CD4-positive, alpha-beta T cell (primary cell): ENCODE data around the gene CBX2. TPM values are rescaled to one million over a fixed set of nuclear protein-coding genes. Genes with fewer than 3 reads are reported as not detected.

ENCODE experiments used
- ATAC-seq: fragments of 200-7000 bp; cut with Tn5 transposase; one replicate; pipeline ENCODE4 v1.10.0; 2022; ENCODE audit warnings: mild to moderate bottlenecking; ENCODE audit not compliant: poor library complexity
- CTCF ChIA-PET: fragments of 350-600 bp; sonication (Branson Sonifier 250); formaldehyde crosslinking; loops from one replicate; lab custom pipeline; 2021; ENCODE audit warnings: antibody characterized with exemption, inconsistent platforms; lab: Charles Lee
- POLR2A ChIA-PET: fragments of 350-600 bp; sonication (Branson Sonifier 250); formaldehyde crosslinking; loops from one replicate; lab custom pipeline; 2021; ENCODE audit warnings: antibody characterized with exemption, inconsistent platforms; lab: Charles Lee
- DNase-seq, 14 experiments: peaks; one replicate each; pipeline ENCODE4 v3.0.0-alpha.2; 2013 to 2020; ENCODE audit warnings: mixed read lengths in 2 of 14
- H3K27ac ChIP-seq, 2 donors: one replicate each; pipeline versions ENCODE4 v1.5.1 to v1.7.0; 2013; ENCODE audit warnings: low read length in 2 of 2, low read depth in 1 of 2, mild to moderate bottlenecking in 1 of 2
- H3K27me3 ChIP-seq, 2 experiments: 1 replicate in 1 of 2; 2 replicates in 1 of 2; pipeline versions ENCODE4 v1.6.1 to v1.7.0; 2013; ENCODE audit warnings: low read length in 2 of 2, control low read depth in 1 of 2, mild to moderate bottlenecking in 1 of 2, moderate library complexity in 1 of 2; ENCODE audit not compliant: insufficient read depth in 2 of 2, control insufficient read depth in 1 of 2
- H3K36me3 ChIP-seq: one replicate; pipeline ENCODE4 v1.6.1; 2013; ENCODE audit warnings: low read length, control low read depth; ENCODE audit not compliant: insufficient read depth
- H3K4me1 ChIP-seq: one replicate; pipeline ENCODE4 v1.6.1; 2013; ENCODE audit warnings: low read length, control low read depth; ENCODE audit not compliant: insufficient read depth
- H3K4me3 ChIP-seq: one replicate; pipeline ENCODE4 v1.5.1; 2013; ENCODE audit warnings: mild to moderate bottlenecking, low read length, moderate library complexity
- H3K9me3 ChIP-seq, 2 experiments: 1 replicate in 1 of 2; 2 replicates in 1 of 2; pipeline versions ENCODE4 v1.6.1 to v1.7.0; 2013; ENCODE audit warnings: low read length in 2 of 2, mild to moderate bottlenecking in 2 of 2, control low read depth in 1 of 2, moderate library complexity in 1 of 2; ENCODE audit not compliant: control insufficient read depth in 1 of 2, insufficient read depth in 1 of 2
- H3K27ac Mint-ChIP-seq: one replicate; pipeline ENCODE4 v1.8.0; 2020; ENCODE audit warnings: mixed read lengths
- H3K27me3 Mint-ChIP-seq: one replicate; pipeline ENCODE4 v1.8.0; 2021; ENCODE audit warnings: mixed read lengths
- H3K36me3 Mint-ChIP-seq: one replicate; pipeline ENCODE4 v1.8.0; 2021; ENCODE audit warnings: low read depth, mixed read lengths
- H3K4me1 Mint-ChIP-seq: one replicate; pipeline ENCODE4 v1.8.0; 2021; ENCODE audit warnings: low read depth, mixed read lengths
- H3K4me3 Mint-ChIP-seq: one replicate; pipeline ENCODE4 v1.8.0; 2020; ENCODE audit warnings: mild to moderate bottlenecking, mixed read lengths
- H3K9me3 Mint-ChIP-seq: one replicate; pipeline ENCODE4 v1.8.0; 2020; ENCODE audit warnings: mixed read lengths
- CTCF ChIP-seq: fragments of 200-600 bp; IDR thresholded peaks from one replicate; pipeline ENCODE4 v1.8.0; 2022; ENCODE audit warnings: antibody characterized with exemption, mild to moderate bottlenecking
- intact Hi-C, 2 experiments: fragments of 100-400 bp; cut with DNase I in 1 of 2; cut with micrococcal nuclease in 1 of 2; formaldehyde crosslinking; loops; one replicate each; pipeline versions ENCODE4 v1.15.1 to v1.9.0; 2023 to 2025; cut with DNase I, micrococcal nuclease
- total RNA-seq, 174 experiments: library from RNA in 2 of 174; stranded (reverse) in 2 of 174; gene quantifications; one replicate each; pipeline ENCODE4 v1.2.3 and lab custom pipeline; 2021 to 2026

Gene CBX2
- total RNA-seq, 2 experiments from 2014 or later: 0.31 TPM; not detected in 1

DNA sequence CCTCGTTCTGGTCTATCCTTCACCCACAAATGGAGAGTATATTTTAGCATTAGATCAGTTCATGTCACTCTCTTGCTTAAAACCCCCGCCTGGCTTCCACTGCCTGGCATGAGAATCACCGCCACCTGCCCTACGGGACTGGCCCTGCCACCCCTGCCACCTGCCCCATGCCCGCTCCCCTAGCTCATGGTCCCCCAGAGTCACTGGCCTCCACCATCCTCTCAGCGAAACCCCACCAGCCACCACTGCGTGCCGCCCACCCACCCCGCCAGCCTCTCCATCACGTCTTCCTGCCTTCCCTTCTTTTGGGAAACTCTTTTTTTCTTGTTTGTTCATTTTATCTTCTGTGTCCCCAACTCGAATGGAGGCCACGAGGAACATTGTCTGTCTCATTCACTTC lies 48.2 kb upstream of the CBX2 start:
- Mint-ChIP-seq H3K4me1 (peaks cover 15% of the 10 kb centered on the region), H3K36me3 (no peaks in the 10 kb centered on the region), H3K4me3 (no peak overlapping the region), H3K27ac (no peak overlapping the region), H3K9me3 (no peaks in the 10 kb centered on the region), H3K27me3 (peaks cover under 1% of the 10 kb centered on the region)
- H3K9me3 ChIP-seq: peaks cover 0 to 4% of the 10 kb centered on the region in 2 experiments
- POLR2A ChIA-PET: no interaction called here
- CTCF ChIA-PET: no interaction called here
- no peak for DNase-seq
- no peaks in the 10 kb centered on the region for H3K27me3 ChIP-seq
- H3K4me1 ChIP-seq: peaks cover 34% of the 10 kb centered on the region
- H3K4me3 ChIP-seq: no peak overlapping the region
- TF ChIP-seq CTCF: no peak
- no peaks in the 10 kb centered on the region for H3K36me3 ChIP-seq
- intact Hi-C loops: no loop called here
- no peak for ATAC-seq
- H3K27ac ChIP-seq: no peak overlapping the region

- CTCF ChIA-PET: no interaction called here
- Histone ChIP-seq H3K4me3 (no peak overlapping the region), H3K27me3 (no peaks in the 10 kb centered on the region), H3K36me3 (no peaks in the 10 kb centered on the region), H3K9me3 (peaks cover 0 to 4% of the 10 kb centered on the region in 2 experiments), H3K4me1 (peaks cover 34% of the 10 kb centered on the region), H3K27ac (no peak overlapping the region)
- Mint-ChIP-seq H3K27me3 (peaks cover 4% of the 10 kb centered on the region), H3K4me1 (peaks cover 15% of the 10 kb centered on the region), H3K27ac (no peak overlapping the region), H3K9me3 (no peaks in the 10 kb centered on the region), H3K36me3 (no peaks in the 10 kb centered on the region), H3K4me3 (no peak overlapping the region)
- ATAC-seq: no peak
- intact Hi-C loops: no loop called here
- TF ChIP-seq CTCF: no peak
- no peak for DNase-seq
- POLR2A ChIA-PET: no interaction called here
Observed at GRCh38 chr17:79730437-79730768, 47.5 kb upstream of the CBX2 start.

- Histone ChIP-seq H3K4me1 (peaks cover 34% of the 10 kb centered on the region), H3K4me3 (no peak within 1 kb of the TSS), H3K36me3 (no peaks in the 10 kb centered on the region), H3K9me3 (peaks cover 0 to 4% of the 10 kb centered on the region in 2 experiments), H3K27me3 (no peaks in the 10 kb centered on the region), H3K27ac (no peak within 1 kb of the TSS)
- no peak for TF ChIP-seq CTCF
- Mint-ChIP-seq H3K4me3 (no peak within 1 kb of the TSS), H3K9me3 (no peaks in the 10 kb centered on the region), H3K36me3 (no peaks in the 10 kb centered on the region), H3K27ac (no peak within 1 kb of the TSS), H3K27me3 (peaks cover 4% of the 10 kb centered on the region), H3K4me1 (peaks cover 15% of the 10 kb centered on the region)
- intact Hi-C loops: no loop called here
- no peak for DNase-seq
- ChIA-PET CTCF (no interaction called here), POLR2A (no interaction called here)
- no peak for ATAC-seq
Observed at GRCh38 chr17:79730769-79731483, 47.0 kb upstream of the CBX2 start, which contains the start of gene ENPP7. ENPP7 (plus strand) TSS chr17:79730943; CDS start chr17:79731140, 197 bp downstream.
